GM19099 (cell line): Measurements from ENCODE around the gene ZFP64.
A peak's percentile ranks its signal among the peaks of the same experiment; 100 is the strongest.

Source experiments
- POLR2A ChIP-seq: IDR thresholded peaks from 3 replicates; pipeline ENCODE4 v1.6.1; 2011; ENCODE audit warnings: low read depth; ENCODE audit not compliant: insufficient read length; ENCODE audit errors: extremely low read depth

The ZFP64 gene

GRCh38 chr20:52191132-52191915, at the start of gene ZFP64:
Gene ZFP64 (minus strand): TSS chr20:52191779. CDS start chr20:52191636, 143 bp downstream.
- TF ChIP-seq POLR2A = peak; percentile 63

DNA sequence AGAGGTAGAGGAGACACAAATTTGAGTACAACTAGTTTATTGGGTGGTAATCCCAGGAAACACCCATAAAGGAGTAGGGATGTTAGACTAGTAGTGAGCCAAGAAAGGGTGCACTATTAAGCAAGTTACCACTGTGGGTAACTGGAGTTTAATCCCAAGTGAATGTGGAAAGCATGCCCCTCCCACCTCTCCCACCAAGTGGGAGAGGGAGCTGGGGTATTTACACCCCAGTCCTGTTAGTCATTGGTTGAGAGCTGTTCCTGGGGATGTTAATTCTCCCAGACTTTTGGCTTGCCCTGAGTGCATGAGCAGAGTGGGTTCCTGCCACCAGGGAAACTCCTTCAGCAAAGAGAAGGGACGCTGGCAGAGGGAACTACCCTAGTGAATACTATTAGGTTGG, 49.2 kb upstream of the ZFP64 start:
- no peak for TF ChIP-seq POLR2A

- TF ChIP-seq POLR2A = no peak
Measured at GRCh38 chr20:52239102-52239501, 47.5 kb upstream of the ZFP64 start.

DNA sequence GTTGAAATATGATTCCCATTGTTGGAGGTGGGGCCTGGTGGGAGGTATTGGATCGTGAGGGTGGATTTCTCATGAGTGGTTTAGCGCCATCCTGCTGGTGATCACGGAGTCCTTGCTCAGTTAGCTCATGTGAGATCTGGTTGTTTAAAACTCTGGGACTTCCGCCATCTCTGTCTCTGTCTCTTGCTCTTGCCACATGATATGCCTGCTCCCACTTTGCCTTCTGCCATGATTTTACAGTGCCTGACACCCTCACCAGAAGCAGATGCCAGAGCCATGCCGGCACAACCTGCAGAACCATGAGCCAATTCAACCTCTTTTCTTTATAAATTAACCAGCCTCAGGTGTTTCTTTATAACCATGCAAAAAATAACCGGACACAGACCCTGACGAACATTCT, 44.7 kb upstream of the ZFP64 start:
- TF ChIP-seq POLR2A = no peak

DNA sequence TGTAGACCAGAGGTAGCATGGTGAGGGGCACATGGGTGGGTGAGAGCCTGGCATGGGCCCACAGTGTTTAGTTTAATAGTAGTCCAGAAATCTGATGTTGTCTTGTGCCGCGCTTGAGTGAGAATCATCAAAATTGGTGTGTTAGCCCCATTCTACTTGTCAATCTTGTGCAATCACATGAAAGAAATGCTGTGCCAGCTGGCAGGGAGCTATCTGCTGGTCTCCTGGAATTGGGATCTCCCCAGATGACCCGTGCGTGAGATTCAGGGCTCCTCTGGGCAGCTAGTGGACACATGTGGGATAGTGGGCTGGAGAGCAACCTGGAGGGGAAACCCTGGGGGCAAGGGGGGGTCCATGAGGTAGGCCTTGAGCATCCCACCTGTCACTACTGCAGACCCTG, 43.5 kb upstream of the ZFP64 start:
- TF ChIP-seq POLR2A = no peak

DNA sequence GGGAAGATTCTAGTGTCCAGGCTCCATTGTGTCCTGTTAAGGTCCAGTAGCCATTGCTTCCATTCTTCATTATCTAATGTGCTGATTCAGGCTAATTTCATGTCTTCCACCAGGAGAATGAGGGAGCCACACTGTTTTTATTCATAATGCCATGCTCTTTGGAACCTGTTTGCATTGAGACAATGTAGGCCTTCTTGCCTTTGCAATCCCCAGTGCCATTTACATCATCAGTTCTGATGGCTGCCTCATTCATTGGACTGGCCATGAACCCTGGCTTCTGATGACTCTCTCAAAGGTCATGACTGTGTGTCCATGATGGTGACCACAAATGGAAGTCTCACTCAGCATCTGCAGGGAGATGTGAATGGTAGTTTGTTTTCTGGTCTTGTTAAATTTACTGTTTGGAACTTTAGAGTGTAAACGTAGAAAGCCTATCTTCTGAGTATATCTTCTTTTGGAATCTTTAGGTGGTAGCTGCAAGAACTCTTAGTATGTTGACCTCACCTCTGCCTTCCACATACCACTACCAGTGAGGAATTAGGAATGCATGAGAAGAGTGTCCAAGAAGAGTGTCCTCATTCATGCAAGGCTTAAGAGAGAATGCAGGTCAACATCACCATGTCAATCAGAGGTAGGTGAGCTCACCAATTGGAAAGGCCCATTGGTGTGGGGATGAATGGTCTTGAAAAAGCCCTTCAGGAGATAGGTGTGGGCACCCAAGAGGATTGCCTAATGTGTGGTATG, 42.9 kb upstream of the ZFP64 start:
- TF ChIP-seq POLR2A = no peak

- TF ChIP-seq POLR2A = no peak
Measured at GRCh38 chr20:52231230-52231746, 39.7 kb upstream of the ZFP64 start.

GRCh38 chr20:52230409-52230808, 38.8 kb upstream of the ZFP64 start:
- TF ChIP-seq POLR2A = no peak

DNA sequence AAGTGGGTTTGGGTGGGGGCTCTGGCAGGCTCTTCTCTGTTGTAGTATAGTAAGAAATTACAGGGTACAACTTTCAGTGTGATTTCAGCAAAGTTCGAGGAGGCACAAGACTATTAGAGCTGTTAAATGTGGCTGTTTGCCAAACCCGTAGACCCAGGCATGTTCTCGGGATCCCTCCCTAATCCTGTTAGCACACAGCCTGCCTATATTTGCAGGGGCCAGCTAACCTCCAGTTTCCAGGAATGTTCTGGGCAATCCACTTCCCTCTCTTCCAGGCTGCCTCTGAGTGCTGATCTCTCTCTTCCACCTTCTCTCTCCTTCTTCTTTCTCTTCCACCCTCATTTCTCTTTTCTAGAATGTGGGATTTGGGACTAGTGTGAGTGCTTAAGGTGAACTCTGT, 34.8 kb upstream of the ZFP64 start:
- no peak for TF ChIP-seq POLR2A

GRCh38 chr20:52224920-52225319, 33.3 kb upstream of the ZFP64 start:
- TF ChIP-seq POLR2A = no peak

- no peak for TF ChIP-seq POLR2A
Measured at GRCh38 chr20:52219441-52219840, 27.9 kb upstream of the ZFP64 start.

DNA sequence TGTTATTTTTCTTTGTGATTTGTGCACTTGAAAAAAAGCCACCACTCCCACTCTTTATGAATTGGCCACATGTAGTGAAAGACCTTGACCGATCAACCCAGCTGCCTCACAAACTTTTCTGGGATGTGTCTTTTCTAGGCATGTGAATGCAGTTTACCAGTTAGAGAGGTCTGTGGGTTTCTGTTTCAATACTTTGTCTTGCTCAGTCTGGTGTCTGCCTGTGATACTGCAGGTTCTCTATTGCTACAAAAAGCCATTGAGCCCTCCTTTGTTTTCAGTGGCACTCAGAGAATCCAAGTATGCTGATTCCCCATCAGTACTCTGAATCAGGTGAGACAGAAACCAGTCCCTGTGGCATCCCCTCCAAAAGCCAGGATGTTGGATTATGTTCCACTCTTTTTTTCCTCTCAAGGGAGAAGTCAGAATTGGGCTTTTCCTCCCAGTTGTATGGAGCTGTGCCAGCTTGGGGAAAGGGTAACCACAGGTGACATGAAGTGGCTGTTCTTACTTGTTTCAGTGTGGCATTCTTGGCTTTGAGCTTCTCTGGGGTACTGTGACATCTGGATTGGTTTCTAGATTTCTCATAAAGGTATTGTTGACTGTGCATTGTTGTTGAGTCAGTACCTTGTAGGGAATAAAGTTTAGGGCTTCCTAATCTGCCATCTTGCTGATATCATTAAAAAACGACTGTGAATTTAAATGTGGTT, 26.3 kb upstream of the ZFP64 start:
- no peak for TF ChIP-seq POLR2A

DNA sequence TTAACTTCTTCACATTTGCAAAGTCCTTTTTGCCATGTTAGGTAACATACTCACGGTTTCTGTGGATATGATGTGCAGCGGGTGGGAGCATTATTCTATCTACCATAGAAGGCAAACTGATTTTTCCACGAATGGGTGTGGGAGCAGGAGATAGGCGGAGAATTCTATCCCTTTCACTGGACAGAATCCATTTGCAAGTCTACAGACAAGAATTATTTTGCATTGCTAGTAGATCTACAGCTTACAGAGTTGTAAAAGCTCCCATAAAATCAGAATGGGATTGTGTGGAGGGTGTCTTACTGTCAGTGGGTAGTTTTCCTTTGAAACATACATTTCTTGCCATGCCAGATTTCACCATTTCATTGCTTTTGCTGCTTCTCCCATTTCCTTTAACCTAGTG, 22.4 kb upstream of the ZFP64 start:
- no peak for TF ChIP-seq POLR2A

DNA sequence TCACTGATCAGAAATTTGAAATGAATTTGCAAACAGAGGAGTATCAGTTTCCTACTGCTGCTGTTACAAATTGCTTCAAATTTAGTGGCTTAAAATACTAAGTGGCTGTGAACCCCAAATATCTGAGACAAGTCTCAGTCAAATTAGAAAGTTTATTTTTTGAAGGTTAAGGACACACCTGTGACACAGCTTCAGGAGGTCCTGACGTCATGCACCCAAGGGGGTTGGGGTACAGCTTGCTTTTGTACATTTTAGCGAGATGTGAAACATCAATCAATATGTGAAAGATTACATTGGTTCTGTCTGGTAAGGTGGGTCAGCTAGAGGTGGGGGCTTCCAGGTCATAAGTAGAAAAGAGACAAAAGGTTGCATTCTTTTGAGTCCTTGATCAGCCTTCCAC, 21.4 kb upstream of the ZFP64 start:
- TF ChIP-seq POLR2A = no peak
